Ureter (tissue), 1 donor: ENCODE measurements around the gene DLG4. TPM values are rescaled to one million over a fixed set of nuclear protein-coding genes. Genes with fewer than 3 reads are reported as not detected.
A peak's percentile ranks its signal among the peaks of the same experiment; 100 is the strongest.

Source experiments
- DNase-seq: peaks from one replicate; pipeline ENCODE4 v3.0.0-alpha.2; 2020; ENCODE audit warnings: low spot score
- total RNA-seq: library from RNA; stranded (reverse); gene quantifications from one replicate; pipeline ENCODE4 v1.2.4, GENCODE V29; 2023
- donor health status: DM: yes; HTN: yes; CAD: no.

Gene DLG4
- total RNA-seq, 1 donor from 2014 or later: 26.8 TPM

GRCh38 chr17:7229504-7229903 is 9.9 kb upstream of the DLG4 start:
- no peak for DNase-seq

GRCh38 chr17:7228920-7229319 is 9.3 kb upstream of the DLG4 start:
- no peak for DNase-seq

GRCh38 chr17:7226721-7227710 is 7.4 kb upstream of the DLG4 start:
- no peak for DNase-seq

- no peak for DNase-seq
Observed at GRCh38 chr17:7225711-7226331, 6.2 kb upstream of the DLG4 start.

GRCh38 chr17:7224661-7225111 is 5.0 kb upstream of the DLG4 start:
- DNase-seq: no peak

GRCh38 chr17:7224110-7224509 is 4.5 kb upstream of the DLG4 start:
- no peak for DNase-seq

- DNase-seq: no peak
Observed at GRCh38 chr17:7223375-7223774, 3.7 kb upstream of the DLG4 start.

GRCh38 chr17:7222972-7223292 is 3.3 kb upstream of the DLG4 start:
- no peak for DNase-seq

GRCh38 chr17:7222093-7222971 is 2.7 kb upstream of the DLG4 start:
- DNase-seq: no peak

- no peak for DNase-seq
Observed at GRCh38 chr17:7221278-7222092, 1.8 kb upstream of the DLG4 start.

- DNase-seq: no peak
Observed at GRCh38 chr17:7220593-7221277, 1.1 kb upstream of the DLG4 start.

- DNase-seq: no peak
Observed at GRCh38 chr17:7219229-7219811, 316 bp downstream of the DLG4 start.

- no peak for DNase-seq
Observed at GRCh38 chr17:7218758-7219157, 878 bp downstream of the DLG4 start.

- DNase-seq: no peak
Observed at GRCh38 chr17:7218166-7218565, 1.5 kb downstream of the DLG4 start.

GRCh38 chr17:7217113-7217987 is 2.3 kb downstream of the DLG4 start:
- peak; percentile 78 for DNase-seq

GRCh38 chr17:7216242-7217112 is 3.2 kb downstream of the DLG4 start:
- DNase-seq: no peak

- DNase-seq: no peak
Observed at GRCh38 chr17:7215652-7216180, 3.9 kb downstream of the DLG4 start.

- no peak for DNase-seq
Observed at GRCh38 chr17:7215136-7215638, 4.4 kb downstream of the DLG4 start.
